NCI-H510A treated with DMSO at 0.1 percent for 48 hours (cell line): ENCODE results near the gene BASP1.
A peak's percentile ranks its signal among the peaks of the same experiment; 100 is the strongest.
"Not testable (repeated sequence)": the region's sequence is repeated elsewhere in the genome, so short reads cannot be mapped to it uniquely, and the experiment has no call there.

ENCODE experiments used
- DNase-seq: peaks from one replicate; lab custom pipeline; 2025; lab: John Stamatoyannopoulos, UW

BASP1 gene

GRCh38 chr5:17191574-17191973, 25.9 kb upstream of the BASP1 start:
- not testable (repeated sequence) for DNase-seq

GRCh38 chr5:17192191-17192590, 25.2 kb upstream of the BASP1 start:
- DNase-seq, result no peak

- no peak for DNase-seq
These were observed 21.4 kb upstream of the BASP1 start for GRCh38 chr5:17196024-17196423.

- no peak for DNase-seq
These were observed 20.7 kb upstream of the BASP1 start for GRCh38 chr5:17196697-17197096.

- DNase-seq, result peak; percentile 83
These were observed 13.9 kb upstream of the BASP1 start for GRCh38 chr5:17203329-17204132.

GRCh38 chr5:17204133-17204489, 13.3 kb upstream of the BASP1 start:
- DNase-seq, result no peak

GRCh38 chr5:17206021-17206420, 11.4 kb upstream of the BASP1 start:
- no peak for DNase-seq

- DNase-seq, result no peak
These were observed 5.2 kb upstream of the BASP1 start for GRCh38 chr5:17212191-17212590.

GRCh38 chr5:17212996-17213395, 4.4 kb upstream of the BASP1 start:
- no peak for DNase-seq

- DNase-seq, result no peak
These were observed 3.5 kb upstream of the BASP1 start for GRCh38 chr5:17213938-17214337.

GRCh38 chr5:17214893-17215292, 2.5 kb upstream of the BASP1 start:
- no peak for DNase-seq

GRCh38 chr5:17215361-17215760, 2.1 kb upstream of the BASP1 start:
- DNase-seq, result no peak

GRCh38 chr5:17216176-17216973, 1.1 kb upstream of the BASP1 start:
- peak; percentile 95 for DNase-seq

GRCh38 chr5:17216974-17217492, 398 bp upstream of the BASP1 start:
- no peak for DNase-seq

- no peak for DNase-seq
These were observed 1.0 kb downstream of the BASP1 start for GRCh38 chr5:17218353-17219005.

- no peak for DNase-seq
These were observed 1.6 kb downstream of the BASP1 start for GRCh38 chr5:17219006-17219422.

GRCh38 chr5:17219469-17219868, 2.0 kb downstream of the BASP1 start:
- DNase-seq, result no peak

GRCh38 chr5:17219992-17220391, 2.6 kb downstream of the BASP1 start:
- DNase-seq, result no peak

- DNase-seq, result no peak
These were observed 3.0 kb downstream of the BASP1 start for GRCh38 chr5:17220469-17220868.

GRCh38 chr5:17221843-17222636, 4.6 kb downstream of the BASP1 start:
- no peak for DNase-seq

- DNase-seq, result no peak
These were observed 5.2 kb downstream of the BASP1 start for GRCh38 chr5:17222664-17223063.
